MM.1S (cell line): Measurements from ENCODE around the gene KRTAP22-1.

ENCODE experiments used
- DNase-seq: peaks from one replicate; pipeline ENCODE4 v3.0.0-alpha.2; 2015
- H2AFZ ChIP-seq: fragments of 300-600 bp; sonication (generic); 2 replicates; pipeline ENCODE4 v1.6.0; 2016; ENCODE audit warnings: antibody characterized with exemption, low read length
- H3F3A ChIP-seq: fragments of 300-600 bp; sonication (generic); 2 replicates; pipeline ENCODE4 v1.6.1; 2016; ENCODE audit warnings: mild to moderate bottlenecking, antibody characterized with exemption, low read length, moderate library complexity, mixed read lengths; ENCODE audit not compliant: insufficient read depth
- H3K27ac ChIP-seq: fragments of 300-600 bp; sonication (generic); 2 replicates; pipeline ENCODE4 v1.5.1; 2016; ENCODE audit warnings: mild to moderate bottlenecking, low read length
- H3K27me3 ChIP-seq: fragments of 300-600 bp; sonication (generic); replicated peaks from 2 replicates; pipeline ENCODE4 v1.6.0; 2016; ENCODE audit warnings: low read length; ENCODE audit not compliant: insufficient read depth
- H3K36me3 ChIP-seq: fragments of 300-600 bp; sonication (generic); replicated peaks from 2 replicates; pipeline ENCODE4 v1.6.1; 2016; ENCODE audit warnings: mild to moderate bottlenecking, low read length, mixed read lengths; ENCODE audit not compliant: insufficient read depth
- H3K4me1 ChIP-seq: fragments of 300-600 bp; sonication (generic); 2 replicates; pipeline ENCODE4 v1.6.1; 2016; ENCODE audit warnings: low read length, mixed read lengths
- H3K4me2 ChIP-seq: fragments of 300-600 bp; sonication (generic); 2 replicates; pipeline ENCODE4 v1.6.0; 2016; ENCODE audit warnings: low read depth, low read length
- H3K4me3 ChIP-seq: fragments of 300-600 bp; sonication (generic); 2 replicates; pipeline ENCODE4 v1.5.1; 2016; ENCODE audit warnings: low read length, mixed read lengths
- H3K79me2 ChIP-seq: fragments of 300-600 bp; sonication (generic); 2 replicates; pipeline ENCODE4 v1.6.1; 2016; ENCODE audit warnings: mixed run types, low read length, mixed read lengths
- H3K9ac ChIP-seq: fragments of 300-600 bp; sonication (generic); 2 replicates; pipeline ENCODE4 v1.6.1; 2016; ENCODE audit warnings: low read length, mixed read lengths
- H3K9me2 ChIP-seq: fragments of 300-600 bp; sonication (generic); replicated peaks from 2 replicates; pipeline ENCODE4 v1.6.1; 2016; ENCODE audit warnings: mild to moderate bottlenecking, low read length, mixed read lengths; ENCODE audit not compliant: insufficient read depth
- H3K9me3 ChIP-seq: fragments of 300-600 bp; sonication (generic); replicated peaks from 2 replicates; pipeline ENCODE4 v1.6.1; 2016; ENCODE audit warnings: mild to moderate bottlenecking, low read length, mixed read lengths; ENCODE audit not compliant: insufficient read depth
- H4K20me1 ChIP-seq: fragments of 300-600 bp; sonication (generic); 2 replicates; pipeline ENCODE4 v1.6.1; 2016; ENCODE audit warnings: mild to moderate bottlenecking, low read length, moderate library complexity, mixed read lengths; ENCODE audit not compliant: insufficient read depth
- CTCF ChIP-seq: fragments of 300-600 bp; sonication (generic); IDR thresholded peaks from 2 replicates; pipeline ENCODE4 v1.5.1; 2016; ENCODE audit warnings: antibody characterized with exemption, low read length, mixed read lengths
- EZH2 ChIP-seq: fragments of 300-600 bp; sonication (generic); optimal IDR thresholded peaks from 2 replicates; pipeline ENCODE3; 2017; ENCODE audit warnings: low read depth, mild to moderate bottlenecking, antibody characterized with exemption, low read length, mixed read lengths
- EZH2phosphoT487 ChIP-seq: fragments of 300-600 bp; sonication (generic); IDR thresholded peaks from 2 replicates; pipeline ENCODE4 v1.6.1; 2018; ENCODE audit warnings: antibody characterized with exemption, low read length

The KRTAP22-1 gene

GRCh38 chr21:30623362-30623761, 22.5 kb downstream of the KRTAP22-1 start:
- H3K79me2 ChIP-seq: no peaks in the 10 kb centered on the region
- no peaks in the 10 kb centered on the region for H4K20me1 ChIP-seq
- TF ChIP-seq EZH2phosphoT487 (no peak), EZH2 (no peak), CTCF (no peak)
- H3K4me1 ChIP-seq: no peaks in the 10 kb centered on the region
- no peaks in the 10 kb centered on the region for H3K36me3 ChIP-seq
- no peak overlapping the region for H2AFZ ChIP-seq
- no peak overlapping the region for H3K27ac ChIP-seq
- H3K9ac ChIP-seq: no peak overlapping the region
- H3K27me3 ChIP-seq: no peaks in the 10 kb centered on the region
- no peak overlapping the region for H3K4me3 ChIP-seq
- H3K9me2 ChIP-seq: no peaks in the 10 kb centered on the region
- H3K9me3 ChIP-seq: no peaks in the 10 kb centered on the region
- no peak for DNase-seq
- no peaks in the 10 kb centered on the region for H3F3A ChIP-seq
- no peak overlapping the region for H3K4me2 ChIP-seq

GRCh38 chr21:30625449-30626165, 24.7 kb downstream of the KRTAP22-1 start:
- Histone ChIP-seq H3K9ac (no peak overlapping the region), H3K4me3 (no peak overlapping the region), H3K9me2 (no peaks in the 10 kb centered on the region), H3K4me1 (no peaks in the 10 kb centered on the region), H3K4me2 (no peak overlapping the region), H3K36me3 (no peaks in the 10 kb centered on the region), H3K9me3 (no peaks in the 10 kb centered on the region), H2AFZ (no peak overlapping the region), H3K27me3 (no peaks in the 10 kb centered on the region), H4K20me1 (no peaks in the 10 kb centered on the region), H3F3A (no peaks in the 10 kb centered on the region), H3K27ac (no peak overlapping the region), H3K79me2 (no peaks in the 10 kb centered on the region)
- DNase-seq: no peak
- TF ChIP-seq CTCF: no peak
- no peak for TF ChIP-seq EZH2
- TF ChIP-seq EZH2phosphoT487: no peak

GRCh38 chr21:30628109-30628508, 27.2 kb downstream of the KRTAP22-1 start:
- no peaks in the 10 kb centered on the region for H3K79me2 ChIP-seq
- DNase-seq: no peak
- no peaks in the 10 kb centered on the region for H3K4me1 ChIP-seq
- no peak overlapping the region for H3K4me3 ChIP-seq
- H3K36me3 ChIP-seq: no peaks in the 10 kb centered on the region
- H2AFZ ChIP-seq: no peak overlapping the region
- no peak overlapping the region for H3K27ac ChIP-seq
- no peaks in the 10 kb centered on the region for H3K27me3 ChIP-seq
- no peak overlapping the region for H3K9ac ChIP-seq
- H3K4me2 ChIP-seq: no peak overlapping the region
- TF ChIP-seq EZH2phosphoT487 (no peak), CTCF (no peak), EZH2 (no peak)
- H3F3A ChIP-seq: no peaks in the 10 kb centered on the region
- no peaks in the 10 kb centered on the region for H3K9me3 ChIP-seq
- H4K20me1 ChIP-seq: no peaks in the 10 kb centered on the region
- H3K9me2 ChIP-seq: no peaks in the 10 kb centered on the region
